ENCODE measurements around the gene ANAPC7.
"Not testable (repeated sequence)": the region's sequence is repeated elsewhere in the genome, so short reads cannot be mapped to it uniquely, and the experiment has no call there.

Gene ANAPC7

GRCh38 chr12:110373962-110374611 is 29.4 kb downstream of the ANAPC7 start:
- no peak for DNase-seq (ENCODE audit: low spot score)

DNA sequence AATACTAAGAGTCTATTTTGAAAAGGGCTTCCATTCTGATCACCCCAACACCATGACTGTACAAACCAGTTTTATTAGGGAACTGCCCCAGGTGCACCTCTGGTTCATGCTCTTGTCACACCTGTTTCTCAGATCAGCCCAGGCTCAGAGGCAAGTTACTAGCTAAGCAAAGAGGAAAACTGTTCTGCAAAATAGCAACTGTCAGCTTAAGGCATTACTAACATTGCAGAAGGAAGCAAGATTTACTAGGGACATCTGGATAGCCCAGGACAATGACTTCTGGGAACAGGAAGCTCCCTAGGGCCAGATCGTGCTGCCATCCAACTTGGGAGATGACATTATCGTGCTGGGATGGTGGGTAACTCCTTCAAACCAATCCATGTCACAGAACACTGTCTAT is 30.1 kb downstream of the ANAPC7 start:
- no peak for DNase-seq (ENCODE audit: low spot score)

- DNase-seq (ENCODE audit: low spot score) = no peak
These were observed 30.5 kb downstream of the ANAPC7 start for GRCh38 chr12:110373025-110373424.

- DNase-seq (ENCODE audit: low spot score) = no peak
These were observed 31.5 kb downstream of the ANAPC7 start for GRCh38 chr12:110372056-110372425.

GRCh38 chr12:110371408-110372055 is 32.0 kb downstream of the ANAPC7 start:
- DNase-seq (ENCODE audit: low spot score) = no peak

DNA sequence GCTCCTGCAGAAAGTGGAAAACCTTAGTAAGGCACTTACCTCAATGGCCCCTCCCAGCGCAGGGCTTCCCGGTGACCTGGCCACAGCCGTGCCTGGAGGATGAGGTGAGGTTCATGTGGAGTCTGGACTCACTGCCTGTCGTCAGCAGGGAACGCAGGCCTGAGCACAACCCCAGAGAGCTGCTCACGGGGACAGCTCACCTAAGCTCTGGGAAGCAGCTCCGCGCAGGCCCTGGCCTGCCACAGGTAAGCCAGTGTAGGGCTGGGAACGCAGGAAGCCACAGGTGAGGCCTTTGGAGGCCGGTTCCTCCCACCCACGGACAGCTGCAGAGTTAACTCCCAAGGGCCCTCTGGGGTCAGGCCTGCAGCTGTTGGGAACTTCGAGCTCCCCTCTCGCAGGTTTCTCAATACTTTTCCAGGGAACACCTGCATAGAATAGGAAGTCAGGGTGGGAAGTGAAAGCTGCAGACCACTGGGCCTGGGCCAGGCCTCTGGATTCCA is 32.7 kb downstream of the ANAPC7 start:
- no peak for DNase-seq (ENCODE audit: low spot score)

GRCh38 chr12:110369992-110370391 is 33.5 kb downstream of the ANAPC7 start:
- DNase-seq (ENCODE audit: low spot score) = no peak

GRCh38 chr12:110367181-110367864 is 36.2 kb downstream of the ANAPC7 start:
- DNase-seq (ENCODE audit: low spot score) = no peak

GRCh38 chr12:110366321-110367142 is 37.0 kb downstream of the ANAPC7 start:
- DNase-seq (ENCODE audit: low spot score) = no peak

- no peak for DNase-seq (ENCODE audit: low spot score)
These were observed 37.8 kb downstream of the ANAPC7 start for GRCh38 chr12:110365489-110366320.

DNA sequence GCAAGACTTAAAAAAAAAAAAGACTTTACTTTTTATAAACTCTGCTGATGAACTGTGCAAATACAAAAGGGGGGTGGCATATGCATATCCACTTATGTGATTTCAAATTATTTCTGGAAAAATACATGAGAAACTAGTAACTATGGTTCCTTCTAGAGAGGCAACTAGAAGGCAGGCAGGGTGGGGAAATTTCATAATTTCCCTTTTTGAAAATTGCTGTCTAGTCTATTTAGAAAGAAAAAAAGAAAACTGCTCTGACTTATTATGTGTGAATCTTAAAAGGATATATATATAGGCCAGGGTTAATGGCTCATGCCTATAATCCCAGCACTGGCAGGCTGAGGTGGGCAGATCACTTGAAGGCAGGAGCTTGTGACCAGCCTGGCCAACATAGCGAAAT is 42.3 kb downstream of the ANAPC7 start:
- DNase-seq (ENCODE audit: low spot score) = no peak

- not testable (repeated sequence) for DNase-seq (ENCODE audit: low spot score)
These were observed 45.0 kb downstream of the ANAPC7 start for GRCh38 chr12:110358384-110359097.

DNA sequence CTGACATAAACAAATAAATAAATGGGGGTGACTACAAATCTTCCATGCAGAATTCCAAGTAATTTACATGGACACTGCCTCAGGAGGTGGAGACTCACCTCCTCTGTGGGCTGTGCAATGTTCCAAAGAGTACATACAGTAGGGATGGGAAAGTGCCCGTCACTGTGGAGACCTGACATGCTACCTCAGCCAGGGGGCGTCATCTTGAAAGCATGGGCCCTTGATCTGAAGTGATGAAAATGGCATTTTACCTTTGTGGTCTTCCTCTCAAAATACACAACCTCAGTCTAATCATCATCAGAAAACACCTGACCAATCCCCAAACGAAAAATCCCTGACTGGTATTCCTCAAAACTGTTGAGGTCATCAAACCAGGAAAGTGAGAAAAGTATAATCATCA is 48.4 kb downstream of the ANAPC7 start:
- DNase-seq (ENCODE audit: low spot score) = peak; percentile 46

GRCh38 chr12:110354172-110354780 is 49.2 kb downstream of the ANAPC7 start:
- no peak for DNase-seq (ENCODE audit: low spot score)

DNA sequence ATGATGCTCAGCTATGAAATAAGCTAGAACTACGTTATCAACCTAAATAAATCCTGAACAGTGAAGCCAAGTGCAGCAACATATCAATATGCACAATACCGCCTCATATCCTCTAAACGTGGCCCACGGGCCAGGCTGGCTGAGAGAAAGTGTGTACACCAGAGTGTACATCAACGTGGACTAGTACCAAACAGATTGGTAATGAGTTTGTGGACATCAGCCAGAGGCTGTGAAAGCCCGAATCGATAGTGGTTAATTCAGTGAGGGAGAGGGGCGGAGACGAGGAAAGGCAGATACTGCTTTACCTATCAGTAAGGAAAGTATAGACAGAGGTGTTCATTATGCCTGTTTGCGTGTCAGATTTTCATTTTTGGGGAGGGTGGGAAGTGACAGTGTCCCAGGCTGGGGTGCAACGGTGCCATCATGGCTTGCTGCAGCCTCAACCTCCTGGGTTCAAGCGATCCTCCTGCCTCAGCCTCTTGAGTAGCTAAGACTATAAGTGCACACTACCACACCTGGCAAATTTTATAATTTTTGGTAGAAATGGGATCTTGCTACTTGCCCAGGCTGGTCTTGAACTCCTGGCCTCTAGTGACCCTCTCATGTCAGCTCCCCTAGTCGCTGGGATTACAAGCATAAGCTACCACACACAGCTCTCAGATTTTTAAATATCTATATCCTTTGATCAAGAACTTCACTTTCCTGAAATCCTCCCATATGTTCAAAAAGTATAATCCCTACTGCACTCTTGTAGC is 50.1 kb downstream of the ANAPC7 start:
- no peak for DNase-seq (ENCODE audit: low spot score)

DNA sequence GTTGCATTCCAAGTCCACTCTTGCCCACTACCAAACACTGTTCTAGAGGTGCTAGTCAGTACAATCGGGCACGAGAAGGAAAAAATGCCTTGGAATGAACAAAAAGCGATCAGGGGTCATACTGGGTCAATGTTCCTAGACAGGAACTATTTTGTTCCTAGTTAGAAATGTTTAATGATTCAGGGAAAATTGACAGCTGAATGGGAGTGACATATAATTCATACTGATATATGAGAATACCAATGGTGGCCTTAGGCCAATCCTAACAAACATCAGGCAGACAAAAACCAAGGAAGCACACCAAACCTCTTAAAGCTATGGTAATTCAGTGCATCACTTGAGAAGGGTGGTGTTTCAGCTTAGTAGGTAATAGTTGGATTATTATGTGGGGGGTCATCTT is 51.1 kb downstream of the ANAPC7 start:
- DNase-seq (ENCODE audit: low spot score) = no peak

DNA sequence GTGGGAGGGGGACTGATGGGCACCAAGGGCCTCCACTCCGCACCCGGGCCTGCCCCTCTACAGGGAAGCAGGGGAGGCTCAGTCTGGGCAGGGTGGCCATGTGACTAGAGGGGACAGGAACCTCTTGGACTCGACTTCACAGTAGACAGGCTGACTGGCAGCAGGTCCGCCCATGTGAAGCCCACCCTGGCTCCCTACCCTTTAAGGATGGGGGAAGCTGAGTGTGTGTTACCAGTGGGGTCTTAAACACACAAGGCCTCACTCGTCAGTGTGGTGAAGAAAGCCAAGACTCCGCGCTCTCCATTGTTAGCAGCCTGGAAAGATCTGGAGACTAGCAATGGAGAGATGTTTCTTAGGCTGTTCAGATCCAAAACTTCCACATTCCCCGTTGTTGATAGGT is 52.4 kb downstream of the ANAPC7 start:
- no peak for DNase-seq (ENCODE audit: low spot score)

DNA sequence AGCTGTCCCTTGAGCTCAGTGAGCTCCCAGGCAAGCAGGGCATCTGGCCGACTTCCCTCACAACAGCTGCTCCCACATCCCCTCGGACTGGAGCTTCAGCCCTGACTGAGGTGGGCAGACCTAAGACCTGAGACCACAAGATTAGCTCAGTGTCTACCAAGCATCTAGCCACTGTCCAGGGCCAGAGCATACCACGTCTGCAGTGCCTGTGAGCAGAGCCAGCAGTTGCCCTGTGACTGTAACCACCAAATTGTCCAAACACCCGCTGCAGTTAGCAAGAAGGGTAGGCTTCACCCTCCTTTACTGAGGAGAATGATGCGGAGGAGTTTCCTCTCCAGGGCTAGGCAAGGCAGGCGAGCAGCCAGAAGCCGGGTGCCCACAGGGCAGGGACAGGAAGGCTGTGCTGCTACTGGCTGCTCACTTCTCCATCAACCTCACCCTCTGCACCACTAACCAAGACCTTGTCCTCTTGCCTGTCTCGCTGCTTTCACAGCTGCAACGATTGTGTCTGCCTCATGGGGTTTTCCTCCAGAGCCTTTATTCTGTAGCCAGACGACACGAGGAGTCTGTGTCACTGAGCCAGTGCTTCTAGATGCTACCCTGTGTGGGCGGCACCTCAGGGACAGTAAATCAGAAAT is 53.9 kb downstream of the ANAPC7 start:
- no peak for DNase-seq (ENCODE audit: low spot score)

GRCh38 chr12:110349096-110349495 is 54.4 kb downstream of the ANAPC7 start:
- no peak for DNase-seq (ENCODE audit: low spot score)
